HepG2 (cell line): ENCODE measurements around the gene GNAI2. TPM values are rescaled to one million over a fixed set of nuclear protein-coding genes. Genes with fewer than 3 reads are reported as not detected.

ENCODE experiments used
- ATAC-seq: fragments of 200-7000 bp; cut with Tn5 transposase; 3 replicates; pipeline ENCODE4 v1.9.1; 2020; ENCODE audit warnings: mild to moderate bottlenecking, moderate library complexity
- BruUV-seq: library from RNA; stranded (reverse); fragments of 400-500 nt; replicated peaks from 2 replicates; lab custom pipeline; 2021; lab: Mats Ljungman, UMichigan
- CTCF ChIA-PET: fragments of 300-600 bp; formaldehyde crosslinking; extraction: SDS; loops from one replicate; lab custom pipeline; 2021; ENCODE audit warnings: low total read pairs, inconsistent platforms, low intra/inter-chr PET ratio; lab: Yijun Ruan, JAX
- POLR2A ChIA-PET: fragments of 350-600 bp; sonication (Branson Sonifier 250); formaldehyde crosslinking; loops from one replicate; lab custom pipeline; 2020; ENCODE audit warnings: antibody characterized with exemption, inconsistent platforms; lab: Yijun Ruan, JAX
- DNase-seq: peaks from one replicate; pipeline ENCODE4 v3.0.0-alpha.2; 2015; ENCODE audit warnings: low spot score
- FAIRE-seq: peaks from 3 replicates; lab custom pipeline; 2011; peaks lifted over from hg19 to GRCh38; lab: Jason Lieb, UNC
- H2AFZ ChIP-seq: one replicate; pipeline ENCODE4 v1.6.1; 2011; ENCODE audit warnings: low read length, inconsistent platforms
- H3K27ac ChIP-seq: fragments of 300-600 bp; 3 replicates; pipeline ENCODE4 v1.8.0; 2011; ENCODE audit warnings: mixed run types, mild to moderate bottlenecking, mixed read lengths, low read length, inconsistent platforms; ENCODE audit not compliant: insufficient read depth; ENCODE audit errors: extremely low read length
- H3K27me3 ChIP-seq, 2 experiments: fragments of 200-600 bp in 1 of 2; 2 replicates in 1 of 2; 3 replicates in 1 of 2; pipeline versions ENCODE4 v1.6.0 to v1.8.0; 2011; ENCODE audit warnings: low read length in 2 of 2, mild to moderate bottlenecking in 2 of 2, moderate library complexity in 2 of 2, inconsistent platforms in 1 of 2; ENCODE audit not compliant: insufficient read depth in 2 of 2, control insufficient read depth in 1 of 2
- H3K36me3 ChIP-seq, 2 experiments: fragments of 200-600 bp in 1 of 2; replicated peaks in 1 of 2; 2 replicates in 1 of 2; 3 replicates in 1 of 2; pipeline versions ENCODE4 v1.5.1 to v1.8.0; 2011; ENCODE audit warnings: low read length in 2 of 2, inconsistent platforms in 1 of 2; ENCODE audit not compliant: insufficient read depth in 2 of 2, control insufficient read depth in 1 of 2
- H3K4me1 ChIP-seq: 2 replicates; pipeline ENCODE4 v1.5.1; 2012; ENCODE audit warnings: low read length, inconsistent platforms; ENCODE audit not compliant: insufficient read depth
- H3K4me2 ChIP-seq: 2 replicates; pipeline ENCODE4 v1.6.0; 2011; ENCODE audit warnings: low read depth, low read length, inconsistent platforms
- H3K4me3 ChIP-seq, 3 experiments: fragments of 200-600 bp in 1 of 3; sonication (generic), shearing (Covaris generic) in 1 of 3; replicated peaks in 1 of 3; 2 replicates each; pipeline ENCODE4 v1.5.1; 2011 to 2016; ENCODE audit warnings: low read length in 3 of 3, inconsistent platforms in 2 of 3, low read depth in 2 of 3, mild to moderate bottlenecking in 2 of 3, control low read depth in 1 of 3, mixed read lengths in 1 of 3; ENCODE audit not compliant: insufficient read depth in 1 of 3
- H3K79me2 ChIP-seq: one replicate; pipeline ENCODE4 v1.6.1; 2011; ENCODE audit warnings: low read length, inconsistent platforms; ENCODE audit not compliant: insufficient read depth
- H3K9ac ChIP-seq: 2 replicates; pipeline ENCODE4 v1.6.0; 2011; ENCODE audit warnings: mild to moderate bottlenecking, low read depth, low read length, inconsistent platforms; ENCODE audit not compliant: insufficient read depth
- H3K9me3 ChIP-seq: 2 replicates; pipeline ENCODE4 v1.5.1; 2012; ENCODE audit warnings: mild to moderate bottlenecking, low read length
- H4K20me1 ChIP-seq: 2 replicates; pipeline ENCODE4 v1.6.0; 2011; ENCODE audit warnings: inconsistent platforms, mild to moderate bottlenecking, low read length, moderate library complexity; ENCODE audit not compliant: insufficient read depth
- AGO2 ChIP-seq: fragments of 200-400 bp; formaldehyde crosslinking; optimal IDR thresholded peaks from 2 replicates; pipeline ENCODE3; 2017; ENCODE audit warnings: mild to moderate bottlenecking, low read depth, low read length, moderate library complexity
- ARNTL ChIP-seq: sonication (generic); formaldehyde crosslinking; IDR thresholded peaks from 2 replicates; pipeline ENCODE4 v1.4.0; 2020; ENCODE audit warnings: mild to moderate bottlenecking, missing genetic modification reagents
- ATF7-NPFF ChIP-seq: sonication (generic); formaldehyde crosslinking; IDR thresholded peaks from 2 replicates; pipeline ENCODE4 v1.8.1; 2023; ENCODE audit warnings: mild to moderate bottlenecking, low read depth, missing genetic modification reagents, moderate library complexity
- CEBPG ChIP-seq: IDR thresholded peaks from 2 replicates; pipeline ENCODE4 v1.6.1; 2016
- DMAP1 ChIP-seq: IDR thresholded peaks from 2 replicates; pipeline ENCODE4 v1.6.1; 2016
- DRAP1 ChIP-seq: IDR thresholded peaks from 2 replicates; pipeline ENCODE4 v1.6.1; 2016; ENCODE audit warnings: missing genetic modification reagents, missing compliant biosample characterization
- EZH2 ChIP-seq: conservative IDR thresholded peaks from 2 replicates; pipeline ENCODE4 v1.6.1; 2012; ENCODE audit warnings: mild to moderate bottlenecking, low read depth, low read length, moderate library complexity
- FOSL2 ChIP-seq: sonication (generic); formaldehyde crosslinking; IDR thresholded peaks from 2 replicates; pipeline ENCODE4 v1.4.0; 2020; ENCODE audit warnings: missing genetic modification reagents
- GPN1 ChIP-seq: sonication (generic); formaldehyde crosslinking; IDR thresholded peaks from 2 replicates; pipeline ENCODE4 v1.5.1; 2020; ENCODE audit warnings: missing genetic modification reagents, borderline replicate concordance
- KMT2B ChIP-seq: IDR thresholded peaks from 2 replicates; pipeline ENCODE4 v1.6.1; 2016; ENCODE audit warnings: missing genetic modification reagents, missing compliant biosample characterization
- MIER3 ChIP-seq: IDR thresholded peaks from 2 replicates; pipeline ENCODE4 v1.6.1; 2016; ENCODE audit warnings: missing compliant biosample characterization, borderline replicate concordance
- NR2F6 ChIP-seq, 2 experiments: IDR thresholded peaks; 2 replicates each; pipeline ENCODE4 v1.6.1; 2016; ENCODE audit warnings: antibody characterized with exemption in 1 of 2, mild to moderate bottlenecking in 1 of 2
- POLR2G ChIP-seq: fragments of 200-400 bp; formaldehyde crosslinking; IDR thresholded peaks from 2 replicates; pipeline ENCODE4 v1.6.1; 2018; ENCODE audit warnings: mild to moderate bottlenecking, low read depth, low read length, moderate library complexity
- RBM22 ChIP-seq: fragments of 200-400 bp; formaldehyde crosslinking; optimal IDR thresholded peaks from 2 replicates; pipeline ENCODE3; 2017; ENCODE audit warnings: mild to moderate bottlenecking, low read length, moderate library complexity
- TRAFD1 ChIP-seq: sonication (generic); formaldehyde crosslinking; IDR thresholded peaks from 2 replicates; pipeline ENCODE4 v1.5.1; 2020; ENCODE audit warnings: missing genetic modification reagents, mild to moderate bottlenecking, borderline replicate concordance
- ZC3H13 ChIP-seq: sonication (generic); formaldehyde crosslinking; IDR thresholded peaks from 2 replicates; pipeline ENCODE4 v1.8.1; 2023; ENCODE audit warnings: mild to moderate bottlenecking, missing genetic modification reagents, moderate library complexity
- ZFP36L2 ChIP-seq: sonication (generic); formaldehyde crosslinking; IDR thresholded peaks from 2 replicates; pipeline ENCODE4 v1.4.0; 2020; ENCODE audit warnings: missing genetic modification reagents
- ZNF180 ChIP-seq: sonication (generic); formaldehyde crosslinking; IDR thresholded peaks from 2 replicates; pipeline ENCODE4 v1.4.0; 2020; ENCODE audit warnings: low read depth, missing genetic modification reagents, borderline replicate concordance
- ZNF337 ChIP-seq: sonication (generic); formaldehyde crosslinking; IDR thresholded peaks from 2 replicates; pipeline ENCODE4 v1.5.1; 2020; ENCODE audit warnings: missing genetic modification reagents, low read depth, mild to moderate bottlenecking, borderline replicate concordance
- ZNF432 ChIP-seq: sonication (generic); formaldehyde crosslinking; IDR thresholded peaks from 2 replicates; pipeline ENCODE4 v1.5.0; 2020; ENCODE audit warnings: missing genetic modification reagents, mild to moderate bottlenecking, borderline replicate concordance
- ZNF737 ChIP-seq: sonication (generic); formaldehyde crosslinking; IDR thresholded peaks from 2 replicates; pipeline ENCODE4 v1.5.0; 2020; ENCODE audit warnings: missing genetic modification reagents, mild to moderate bottlenecking, borderline replicate concordance
- ZNF788 ChIP-seq: sonication (generic); formaldehyde crosslinking; IDR thresholded peaks from 2 replicates; pipeline ENCODE4 v1.5.0; 2020; ENCODE audit warnings: mild to moderate bottlenecking, missing genetic modification reagents, borderline replicate concordance
- WGBS: methylation state at CpG from one replicate; pipeline ENCODE4 v1.1.6; 2017; ENCODE audit warnings: low lambda C conversion rate; 5-methylcytosine and 5-hydroxymethylcytosine counted together
- in situ Hi-C: cut with HindIII; loops from 2 replicates; pipeline ENCODE4 v1.10.0; 2017; ENCODE audit warnings: low pct_unique_long_range_greater_than_20kb; ENCODE audit not compliant: extremely low pct_ligation_motif_present
- intact Hi-C: fragments of 100-400 bp; cut with micrococcal nuclease; formaldehyde crosslinking; loops from one replicate; pipeline ENCODE4 v1.10.0; 2022; ENCODE audit not compliant: unreplicated experiment
- polyA plus RNA-seq, 8 experiments: library from polyadenylated mRNA; depleted of rRNA in 3 of 8; stranded (reverse) in 7 of 8; unstranded in 1 of 8; fragments of >200 nt; fragmentation: Illumina TruSeq in 4 of 8; extraction: Trizol in 4 of 8; gene quantifications; 2 replicates each; pipeline versions ENCODE4 v1.2.1 to v1.2.3, GENCODE V29; 2011 to 2016; ENCODE audit warnings: low read depth in 4 of 8, missing spikeins in 1 of 8, mixed read lengths in 1 of 8; ENCODE audit not compliant: insufficient read depth in 1 of 8
- total RNA-seq, 5 experiments: library from RNA; depleted of rRNA; stranded (reverse); fragments of >200 nt; fragmentation: Illumina TruSeq; extraction: Trizol; gene quantifications; 2 replicates each; pipeline ENCODE4 v1.2.3, GENCODE V29; 2016; ENCODE audit warnings: low read depth in 1 of 5

GNAI2 gene
- total and polyA plus RNA-seq, 2 of the 13 experiments (the other 11 are each of a cell fraction or from before 2014, with no cell fraction given) = 51.1 to 66.2 TPM

- ATAC-seq = peak; percentile 33
- intact Hi-C loops (no loop called here), in situ Hi-C loops (loop anchor here (10.0 kb wide), 1 partner anchor 85 kb away; the partner anchor contains the start of gene GNAT1)
- peak; percentile 14; the same call in 1 of the 2 replicates for TF ChIP-seq POLR2G
- TF ChIP-seq RBM22 = peak; percentile 36
- peak; percentile 6 for TF ChIP-seq AGO2
- no peak for TF ChIP-seq KMT2B (CRISPR knock-in tag)
- TF ChIP-seq DMAP1 (CRISPR knock-in tag) = no peak
- TF ChIP-seq ATF7-NPFF (CRISPR knock-in tag) = no peak
- no peak for TF ChIP-seq DRAP1 (CRISPR knock-in tag)
- no peak for TF ChIP-seq MIER3 (CRISPR knock-in tag)
- no peak for TF ChIP-seq EZH2
- TF ChIP-seq CEBPG (CRISPR knock-in tag) = no peak
- peak; percentile 60; the same call in 1 of the 2 replicates for TF ChIP-seq ZC3H13 (CRISPR knock-in tag)
- TF ChIP-seq GPN1 (CRISPR knock-in tag) = no peak
- TF ChIP-seq TRAFD1 = no peak
- TF ChIP-seq ARNTL (CRISPR knock-in tag) = no peak
- no peak for TF ChIP-seq ZFP36L2 (CRISPR knock-in tag)
- TF ChIP-seq ZNF788 (CRISPR knock-in tag) = no peak
- TF ChIP-seq ZNF737 (CRISPR knock-in tag) = no peak
- TF ChIP-seq ZNF180 (CRISPR knock-in tag) = no peak
- TF ChIP-seq ZNF337 = no peak
- no peak for TF ChIP-seq ZNF432
- no peak for TF ChIP-seq NR2F6 (IDR thresholded peaks at IDR 0.05)
- no peak for TF ChIP-seq NR2F6 (CRISPR knock-in tag; IDR thresholded peaks at IDR 0.05)
- TF ChIP-seq FOSL2 (CRISPR knock-in tag) = no peak
- Histone ChIP-seq H3K9ac (no peak overlapping the region), H4K20me1 (no peaks in the 10 kb centered on the region; the same call in 1 of the 2 replicates), H3K4me1 (peaks cover 31% of the 10 kb centered on the region), H3K4me2 (no peak overlapping the region), H3K36me3 (peaks cover 14 to 22% of the 10 kb centered on the region in 2 experiments), H3K4me3 (no peak overlapping the region), H3K27me3 (no peaks in the 10 kb centered on the region), H3K9me3 (no peaks in the 10 kb centered on the region), H2AFZ (no peak overlapping the region), H3K79me2 (no peaks in the 10 kb centered on the region), H3K27ac (no peak overlapping the region)
- POLR2A ChIA-PET = interaction anchor here (0.9 to 6.2 kb wide), 8 partner anchors 8 to 45 kb away, joined by 3 to 28 read pairs (median 5); partner anchors contain the start of genes HYAL3, IFRD2 and NAA80
- BruUV-seq = no TSS peak
- DNase-seq = no peak
- WGBS = 97% methylated on average over 8 of the region's 8 CpGs
- no peak for FAIRE-seq
- CTCF ChIA-PET = no interaction called here
Observed at GRCh38 chr3:50279255-50280016, 43.4 kb downstream of the GNAI2 start.
